ENCODE data around the gene SYT1. TPM values are rescaled to one million over a fixed set of nuclear protein-coding genes. Genes with fewer than 3 reads are reported as not detected.

Gene SYT1
- total RNA-seq, 1 donor from 2014 or later = 19.5 TPM

DNA sequence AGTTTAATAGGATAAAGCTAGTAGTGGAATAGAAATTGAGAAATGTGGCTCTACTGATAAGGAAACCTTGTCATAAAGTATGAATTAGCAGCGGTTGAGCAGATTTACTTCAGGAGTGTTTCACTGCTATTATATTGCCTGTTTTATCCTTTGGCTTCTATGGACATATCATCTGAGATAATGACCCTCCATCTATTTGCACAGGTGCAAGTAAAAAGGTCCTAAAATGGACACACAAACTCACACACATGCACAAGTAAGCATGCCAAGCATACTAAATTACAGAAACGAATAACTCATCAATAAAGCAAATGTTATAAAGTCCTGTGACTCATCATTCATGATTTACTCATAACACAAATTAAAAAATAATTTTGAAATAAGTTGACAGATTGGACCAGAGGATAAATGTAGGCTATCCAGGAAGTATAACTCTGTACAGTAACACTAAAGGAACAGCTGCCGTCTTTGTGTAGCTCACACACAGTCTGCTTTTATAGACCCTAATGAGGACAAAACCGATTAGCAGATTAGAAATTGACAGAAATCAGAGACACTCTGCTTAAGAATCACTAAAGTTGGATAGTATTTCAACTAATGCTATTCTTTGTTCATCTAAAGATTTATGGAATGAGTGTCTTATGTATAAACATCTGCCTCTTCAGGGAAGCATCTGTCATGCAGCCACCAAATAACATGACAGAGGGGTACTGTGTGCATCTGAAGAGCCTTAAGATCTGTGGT is 73.9 kb downstream of the SYT1 start:
- Mint-ChIP-seq H3K9me3 (peaks cover 5% of the 10 kb centered on the region), H3K36me3 (ENCODE audit: low read depth) (peaks cover 2% of the 10 kb centered on the region), H3K27me3 (ENCODE audit: low read depth) (no peaks in the 10 kb centered on the region), H3K4me3 (no peak overlapping the region), H3K4me1 (no peaks in the 10 kb centered on the region), H3K27ac (ENCODE audit: unreplicated experiment) (no peak overlapping the region)
- no peak for DNase-seq (ENCODE audit: low read depth, low spot score)
- TF ChIP-seq, protein P1, sequence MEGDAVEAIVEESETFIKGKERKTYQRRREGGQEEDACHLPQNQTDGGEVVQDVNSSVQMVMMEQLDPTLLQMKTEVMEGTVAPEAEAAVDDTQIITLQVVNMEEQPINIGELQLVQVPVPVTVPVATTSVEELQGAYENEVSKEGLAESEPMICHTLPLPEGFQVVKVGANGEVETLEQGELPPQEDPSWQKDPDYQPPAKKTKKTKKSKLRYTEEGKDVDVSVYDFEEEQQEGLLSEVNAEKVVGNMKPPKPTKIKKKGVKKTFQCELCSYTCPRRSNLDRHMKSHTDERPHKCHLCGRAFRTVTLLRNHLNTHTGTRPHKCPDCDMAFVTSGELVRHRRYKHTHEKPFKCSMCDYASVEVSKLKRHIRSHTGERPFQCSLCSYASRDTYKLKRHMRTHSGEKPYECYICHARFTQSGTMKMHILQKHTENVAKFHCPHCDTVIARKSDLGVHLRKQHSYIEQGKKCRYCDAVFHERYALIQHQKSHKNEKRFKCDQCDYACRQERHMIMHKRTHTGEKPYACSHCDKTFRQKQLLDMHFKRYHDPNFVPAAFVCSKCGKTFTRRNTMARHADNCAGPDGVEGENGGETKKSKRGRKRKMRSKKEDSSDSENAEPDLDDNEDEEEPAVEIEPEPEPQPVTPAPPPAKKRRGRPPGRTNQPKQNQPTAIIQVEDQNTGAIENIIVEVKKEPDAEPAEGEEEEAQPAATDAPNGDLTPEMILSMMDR (conservative IDR thresholded peaks at IDR 0.05) = no peak

DNA sequence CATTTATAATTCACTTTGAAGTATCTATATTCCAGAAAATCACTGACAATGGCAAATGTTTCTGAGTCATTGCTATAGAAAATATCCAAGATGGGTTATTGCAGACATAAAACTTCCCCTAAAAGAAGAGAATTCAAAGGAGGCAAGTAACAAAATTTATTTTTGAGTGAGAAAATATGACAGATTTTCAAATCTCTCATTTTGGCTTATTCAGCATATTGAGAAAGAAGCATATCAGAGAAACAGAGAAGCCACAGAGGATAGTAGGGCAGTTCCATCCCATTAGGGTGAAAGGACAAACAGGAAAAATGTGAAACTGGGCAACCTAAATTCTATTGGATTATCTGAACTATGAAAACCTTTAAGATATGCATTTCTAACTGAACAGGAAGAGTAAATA is 85.0 kb downstream of the SYT1 start:
- Mint-ChIP-seq H3K27ac (ENCODE audit: unreplicated experiment) (no peak overlapping the region), H3K27me3 (ENCODE audit: low read depth) (no peaks in the 10 kb centered on the region), H3K9me3 (no peaks in the 10 kb centered on the region), H3K36me3 (ENCODE audit: low read depth) (peaks cover 2% of the 10 kb centered on the region), H3K4me3 (no peak overlapping the region), H3K4me1 (no peaks in the 10 kb centered on the region)
- TF ChIP-seq, protein P1 (conservative IDR thresholded peaks at IDR 0.05) = no peak
- DNase-seq (ENCODE audit: low read depth, low spot score) = no peak

DNA sequence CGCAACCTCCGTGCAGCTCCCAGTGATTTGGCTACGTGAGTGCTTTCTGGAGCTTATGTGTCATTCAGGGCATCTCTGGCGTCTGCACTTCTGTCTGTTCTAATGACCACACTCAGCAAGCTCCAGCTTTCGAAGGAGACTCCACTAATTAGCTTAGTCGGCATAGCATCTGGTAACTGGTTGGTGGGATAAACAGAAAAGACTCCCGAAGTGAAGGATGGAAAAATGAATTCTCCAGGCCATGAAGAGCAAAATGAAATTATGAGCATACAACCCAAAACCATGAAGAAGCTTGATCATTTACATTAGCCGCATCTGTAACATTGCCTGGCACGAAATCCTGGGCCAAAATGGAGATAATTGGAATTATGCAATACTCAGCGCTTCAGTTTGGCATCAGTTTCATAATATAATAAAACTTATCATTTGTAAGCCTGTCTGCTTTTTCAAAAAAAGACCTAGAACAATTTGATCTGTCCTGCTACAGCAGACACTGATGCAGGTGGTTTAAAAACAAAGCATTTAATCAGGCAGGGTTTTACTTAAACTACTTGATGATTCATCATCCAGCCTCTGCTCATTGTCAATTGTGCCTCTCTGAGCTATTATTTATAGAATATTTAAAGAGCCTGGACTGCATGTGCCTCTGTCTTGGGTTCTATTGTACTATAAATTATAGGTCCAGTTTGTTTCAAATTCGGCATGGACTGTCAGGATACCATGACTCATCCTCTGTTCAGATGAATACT is 87.4 kb downstream of the SYT1 start:
- TF ChIP-seq, protein P1 (conservative IDR thresholded peaks at IDR 0.05) = no peak
- Mint-ChIP-seq H3K4me1 (no peaks in the 10 kb centered on the region), H3K27me3 (ENCODE audit: low read depth) (no peaks in the 10 kb centered on the region), H3K9me3 (no peaks in the 10 kb centered on the region), H3K27ac (ENCODE audit: unreplicated experiment) (no peak overlapping the region), H3K4me3 (no peak overlapping the region), H3K36me3 (ENCODE audit: low read depth) (peaks cover 2% of the 10 kb centered on the region)
- DNase-seq (ENCODE audit: low read depth, low spot score) = no peak

DNA sequence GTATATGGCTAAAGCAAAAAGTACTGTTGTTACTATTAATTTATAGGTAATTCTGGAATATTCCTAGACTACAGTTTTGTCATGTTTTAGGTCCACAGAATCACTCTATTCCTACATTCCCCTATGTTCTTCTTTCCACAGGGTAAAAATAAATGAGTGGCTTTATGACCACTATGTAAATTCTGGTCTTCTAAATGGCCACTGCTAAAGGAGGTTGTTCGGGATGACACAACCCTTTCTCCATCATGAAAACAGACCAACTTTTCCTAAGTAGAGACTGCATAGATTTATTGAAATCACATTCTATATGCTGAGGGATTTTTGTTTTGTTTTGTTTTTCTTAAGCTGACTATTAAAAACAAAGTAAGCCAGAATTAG is 88.0 kb downstream of the SYT1 start:
- no peaks in the 10 kb centered on the region for H3K4me1 Mint-ChIP-seq
- no peak for DNase-seq (ENCODE audit: low read depth, low spot score)
- H3K27me3 Mint-ChIP-seq (ENCODE audit: low read depth) = no peaks in the 10 kb centered on the region
- H3K4me3 Mint-ChIP-seq = no peak overlapping the region
- H3K36me3 Mint-ChIP-seq (ENCODE audit: low read depth) = peaks cover 2% of the 10 kb centered on the region
- no peaks in the 10 kb centered on the region for H3K9me3 Mint-ChIP-seq
- TF ChIP-seq, protein P1 (conservative IDR thresholded peaks at IDR 0.05) = no peak
- H3K27ac Mint-ChIP-seq (ENCODE audit: unreplicated experiment) = no peak overlapping the region

DNA sequence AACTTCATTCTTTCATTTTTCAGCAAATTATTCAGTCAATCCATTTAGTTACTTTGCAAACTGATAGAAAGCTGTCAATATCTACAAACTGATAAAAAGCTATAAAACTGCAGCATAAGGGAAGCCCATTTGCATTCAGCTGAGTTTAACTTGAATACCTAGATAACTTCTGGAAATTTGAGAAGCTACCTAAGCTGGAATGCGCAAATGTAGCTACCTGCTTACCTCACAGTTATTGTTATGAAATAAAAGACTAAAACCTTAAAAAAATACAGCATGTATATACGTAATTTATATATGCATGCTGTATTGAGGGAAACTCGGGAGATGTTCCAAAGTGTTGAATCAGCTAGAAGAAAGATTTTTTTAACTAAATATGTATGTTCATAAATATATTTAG is 94.4 kb downstream of the SYT1 start:
- Mint-ChIP-seq H3K4me3 (no peak overlapping the region), H3K27me3 (ENCODE audit: low read depth) (no peaks in the 10 kb centered on the region), H3K36me3 (ENCODE audit: low read depth) (no peaks in the 10 kb centered on the region), H3K9me3 (no peaks in the 10 kb centered on the region), H3K27ac (ENCODE audit: unreplicated experiment) (no peak overlapping the region), H3K4me1 (peaks cover 3% of the 10 kb centered on the region)
- DNase-seq (ENCODE audit: low read depth, low spot score) = no peak
- TF ChIP-seq, protein P1 (conservative IDR thresholded peaks at IDR 0.05) = no peak

Measured in neural crest cell (in vitro differentiated cells).